ENCODE data around the gene MCC.

Gene MCC

GRCh38 chr5:113282472-113282871, 205.8 kb downstream of the MCC start:
- H3K9ac ChIP-seq (ENCODE audit: low read length) = no peak overlapping the region
- no peaks in the 10 kb centered on the region for H3K79me2 ChIP-seq (ENCODE audit: insufficient read depth, low read length)
- H3K9me3 ChIP-seq (ENCODE audit: insufficient read depth, low read length) = no peaks in the 10 kb centered on the region
- no peaks in the 10 kb centered on the region for H3K36me3 ChIP-seq (ENCODE audit: low read length)
- H4K20me1 ChIP-seq (ENCODE audit: low read depth, low read length) = no peaks in the 10 kb centered on the region
- H3K4me2 ChIP-seq (ENCODE audit: low read depth, low read length, poor library complexity, severe bottlenecking) = no peak overlapping the region
- H3K27ac ChIP-seq (ENCODE audit: low read depth, low read length) = no peak overlapping the region
- no peaks in the 10 kb centered on the region for H3F3A ChIP-seq (ENCODE audit: insufficient read depth)
- H3K9me2 ChIP-seq (replicated peaks; ENCODE audit: insufficient read depth, low read length) = no peaks in the 10 kb centered on the region
- no peak overlapping the region for H3K4me3 ChIP-seq (ENCODE audit: insufficient read depth, low read length, poor library complexity, severe bottlenecking)
- no peak overlapping the region for H2AFZ ChIP-seq (ENCODE audit: low read depth, low read length, severe bottlenecking)
- TF ChIP-seq EZH2phosphoT487 (conservative IDR thresholded peaks at IDR 0.05; ENCODE audit: low read length) (no peak), CTCF (IDR thresholded peaks at IDR 0.05; ENCODE audit: insufficient read depth, low read length, poor library complexity, severe bottlenecking) (no peak)
- H3K27me3 ChIP-seq (ENCODE audit: low read length) = no peaks in the 10 kb centered on the region

GRCh38 chr5:113281194-113281593, 207.1 kb downstream of the MCC start:
- no peak overlapping the region for H2AFZ ChIP-seq (ENCODE audit: low read depth, low read length, severe bottlenecking)
- H3K27ac ChIP-seq (ENCODE audit: low read depth, low read length) = no peak overlapping the region
- no peak overlapping the region for H3K9ac ChIP-seq (ENCODE audit: low read length)
- H3K4me3 ChIP-seq (ENCODE audit: insufficient read depth, low read length, poor library complexity, severe bottlenecking) = no peak overlapping the region
- H3K27me3 ChIP-seq (ENCODE audit: low read length) = no peaks in the 10 kb centered on the region
- TF ChIP-seq CTCF (IDR thresholded peaks at IDR 0.05; ENCODE audit: insufficient read depth, low read length, poor library complexity, severe bottlenecking) = no peak
- TF ChIP-seq EZH2phosphoT487 (conservative IDR thresholded peaks at IDR 0.05; ENCODE audit: low read length) = no peak
- no peaks in the 10 kb centered on the region for H3F3A ChIP-seq (ENCODE audit: insufficient read depth)
- H3K4me2 ChIP-seq (ENCODE audit: low read depth, low read length, poor library complexity, severe bottlenecking) = no peak overlapping the region
- H3K36me3 ChIP-seq (ENCODE audit: low read length) = no peaks in the 10 kb centered on the region
- no peaks in the 10 kb centered on the region for H3K79me2 ChIP-seq (ENCODE audit: insufficient read depth, low read length)
- no peaks in the 10 kb centered on the region for H4K20me1 ChIP-seq (ENCODE audit: low read depth, low read length)
- H3K9me2 ChIP-seq (replicated peaks; ENCODE audit: insufficient read depth, low read length) = no peaks in the 10 kb centered on the region
- no peaks in the 10 kb centered on the region for H3K9me3 ChIP-seq (ENCODE audit: insufficient read depth, low read length)

GRCh38 chr5:113280541-113280940, 207.7 kb downstream of the MCC start:
- no peaks in the 10 kb centered on the region for H4K20me1 ChIP-seq (ENCODE audit: low read depth, low read length)
- H3K79me2 ChIP-seq (ENCODE audit: insufficient read depth, low read length) = no peaks in the 10 kb centered on the region
- no peaks in the 10 kb centered on the region for H3K9me3 ChIP-seq (ENCODE audit: insufficient read depth, low read length)

More at GRCh38 chr5:113280541-113280940, 207.7 kb downstream of the MCC start:
- no peak overlapping the region for H3K9ac ChIP-seq (ENCODE audit: low read length)
- no peaks in the 10 kb centered on the region for H3K27me3 ChIP-seq (ENCODE audit: low read length)
- H3K36me3 ChIP-seq (ENCODE audit: low read length) = no peaks in the 10 kb centered on the region
- H3F3A ChIP-seq (ENCODE audit: insufficient read depth) = no peaks in the 10 kb centered on the region
- H3K4me3 ChIP-seq (ENCODE audit: insufficient read depth, low read length, poor library complexity, severe bottlenecking) = no peak overlapping the region
- no peaks in the 10 kb centered on the region for H3K9me2 ChIP-seq (replicated peaks; ENCODE audit: insufficient read depth, low read length)
- H3K4me2 ChIP-seq (ENCODE audit: low read depth, low read length, poor library complexity, severe bottlenecking) = no peak overlapping the region
- H2AFZ ChIP-seq (ENCODE audit: low read depth, low read length, severe bottlenecking) = no peak overlapping the region
- H3K27ac ChIP-seq (ENCODE audit: low read depth, low read length) = no peak overlapping the region
- TF ChIP-seq CTCF (IDR thresholded peaks at IDR 0.05; ENCODE audit: insufficient read depth, low read length, poor library complexity, severe bottlenecking) = no peak
